ENCODE results near the gene SH3D19. TPM values are rescaled to one million over a fixed set of nuclear protein-coding genes. Genes with fewer than 3 reads are reported as not detected.

The SH3D19 gene
- polyA plus RNA-seq, 2 donors = 19.1 to 22.8 TPM

DNA sequence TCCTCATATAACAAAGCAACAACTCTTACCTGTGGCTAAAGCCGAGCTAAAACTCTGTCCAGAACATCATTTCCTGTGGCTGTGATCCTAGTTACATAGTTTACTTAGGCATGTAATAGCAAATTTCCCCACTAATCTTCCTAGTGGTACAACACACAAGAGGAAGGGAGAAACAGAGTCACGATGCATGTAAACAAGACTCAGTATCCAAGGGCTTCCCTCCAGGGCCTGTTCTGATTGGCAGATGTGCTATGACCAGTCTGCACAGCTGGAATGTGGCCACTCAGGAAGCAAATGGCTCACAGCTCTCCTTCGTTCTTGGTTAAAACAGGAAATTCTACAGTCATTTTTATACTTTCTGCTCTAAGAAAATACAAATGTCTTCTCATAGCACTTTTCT is 97.7 kb downstream of the SH3D19 start:
- Histone ChIP-seq H3K27ac (ENCODE audit: low read depth in 2 of 2, low read length in 1 of 2) (peak overlapping the region in 1 of 2 donors; percentile 73), H3K4me3 (ENCODE audit: low read depth in 1 of 2, low read length in 2 of 2) (peak overlapping the region in 1 of 2 donors; percentile 46), H3K9me3 (ENCODE audit: control insufficient read depth in 2 of 2, insufficient read depth in 1 of 2, low read depth in 1 of 2, low read length in 1 of 2) (no peaks in the 10 kb centered on the region), H3K27me3 (ENCODE audit: control insufficient read depth in 1 of 2, insufficient read depth in 2 of 2, low read length in 2 of 2) (peaks cover 0 to 2% of the 10 kb centered on the region in 2 donors), H3K36me3 (ENCODE audit: control insufficient read depth in 2 of 2, insufficient read depth in 2 of 2, low read length in 1 of 2) (no peaks in the 10 kb centered on the region), H3K4me1 (ENCODE audit: control insufficient read depth in 2 of 2, insufficient read depth in 2 of 2, low read length in 1 of 2) (no peaks in the 10 kb centered on the region)
- WGBS, 2 donors = 8 to 21% methylated on average over 3 of the region's 3 CpGs

DNA sequence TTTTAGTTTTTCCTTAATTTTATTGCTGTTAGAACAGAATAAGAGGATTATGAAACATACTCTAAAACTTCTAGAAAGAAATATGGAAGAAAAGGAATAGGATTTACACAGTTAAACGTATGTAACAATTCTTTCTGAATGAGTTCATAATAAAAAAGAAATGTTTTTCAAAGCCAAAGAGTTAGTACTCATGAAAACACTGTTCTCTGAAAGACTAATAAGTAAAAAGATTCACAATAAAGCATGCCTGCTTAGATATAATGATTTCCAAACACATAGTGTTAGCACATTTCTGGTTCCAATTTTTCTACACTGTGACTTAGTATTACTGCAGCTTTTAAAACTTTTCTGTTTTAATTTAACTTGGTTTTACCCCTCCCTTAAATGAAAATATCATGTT is 98.2 kb downstream of the SH3D19 start:
- no peaks in the 10 kb centered on the region for H3K36me3 ChIP-seq (ENCODE audit: control insufficient read depth in 2 of 2, insufficient read depth in 2 of 2, low read length in 1 of 2)
- H3K4me3 ChIP-seq (ENCODE audit: low read depth in 1 of 2, low read length in 2 of 2) = peak overlapping the region in 1 of 2 donors; percentile 46
- peaks cover 0 to 2% of the 10 kb centered on the region in 2 donors for H3K27me3 ChIP-seq (ENCODE audit: control insufficient read depth in 1 of 2, insufficient read depth in 2 of 2, low read length in 2 of 2)
- H3K4me1 ChIP-seq (ENCODE audit: control insufficient read depth in 2 of 2, insufficient read depth in 2 of 2, low read length in 1 of 2) = no peaks in the 10 kb centered on the region
- WGBS, 2 donors = 35 to 46% methylated on average over 1 of the region's 1 CpG
- H3K9me3 ChIP-seq (ENCODE audit: control insufficient read depth in 2 of 2, insufficient read depth in 1 of 2, low read depth in 1 of 2, low read length in 1 of 2) = no peaks in the 10 kb centered on the region
- H3K27ac ChIP-seq (ENCODE audit: low read depth in 2 of 2, low read length in 1 of 2) = no peak overlapping the region

DNA sequence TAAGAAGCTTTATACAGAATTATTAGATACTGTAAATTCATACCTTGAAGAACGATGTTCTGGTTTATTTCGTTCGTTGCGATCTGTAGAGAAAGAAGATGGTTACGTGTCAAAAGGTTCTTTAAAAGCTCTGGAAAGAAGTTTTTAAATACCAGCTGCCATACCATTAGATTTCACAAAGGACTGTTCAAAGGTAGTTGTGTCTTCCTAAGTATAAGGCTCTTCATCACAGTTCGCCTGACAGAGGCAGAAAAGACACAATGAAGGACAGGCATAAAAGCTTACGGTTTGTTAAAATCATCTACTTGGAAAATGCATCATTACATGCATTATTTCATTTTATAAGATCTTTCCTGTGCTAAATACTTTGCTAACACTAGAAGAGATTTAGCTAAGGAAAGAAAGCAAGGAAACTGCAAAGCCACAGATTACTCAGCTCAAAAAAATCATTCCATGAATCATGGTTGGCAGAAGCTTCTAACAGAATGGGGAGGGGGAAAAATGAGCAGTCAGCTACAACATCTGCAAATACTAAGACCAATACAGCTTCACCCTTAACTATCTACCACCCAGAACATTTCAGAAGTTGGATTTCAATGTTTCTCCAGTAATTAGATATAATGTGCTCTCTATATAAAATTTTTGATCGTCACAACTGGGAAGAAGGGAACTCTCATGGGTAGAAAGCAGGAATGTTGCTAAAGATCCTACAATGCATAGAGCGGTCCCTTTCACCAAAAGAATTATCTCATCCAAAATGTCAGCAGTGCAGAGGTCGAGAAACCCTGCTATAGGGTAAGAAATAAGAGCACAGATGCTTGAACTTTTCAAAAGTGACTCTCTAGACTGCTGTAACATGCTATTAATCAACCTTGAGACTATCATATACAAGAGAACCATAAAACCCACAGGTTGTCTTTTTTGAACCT is 99.1 kb downstream of the SH3D19 start:
- H3K27ac ChIP-seq (ENCODE audit: low read depth in 2 of 2, low read length in 1 of 2) = peak overlapping the region in 1 of 2 donors; percentile 59
- peaks cover 0 to 2% of the 10 kb centered on the region in 2 donors for H3K27me3 ChIP-seq (ENCODE audit: control insufficient read depth in 1 of 2, insufficient read depth in 2 of 2, low read length in 2 of 2)
- 43 to 49% methylated on average over 10 of the region's 10 CpGs for WGBS, 2 donors
- peak overlapping the region in 1 of 2 donors; percentile 39 for H3K4me3 ChIP-seq (ENCODE audit: low read depth in 1 of 2, low read length in 2 of 2)
- no peaks in the 10 kb centered on the region for H3K9me3 ChIP-seq (ENCODE audit: control insufficient read depth in 2 of 2, insufficient read depth in 1 of 2, low read depth in 1 of 2, low read length in 1 of 2)
- no peaks in the 10 kb centered on the region for H3K36me3 ChIP-seq (ENCODE audit: control insufficient read depth in 2 of 2, insufficient read depth in 2 of 2, low read length in 1 of 2)
- no peaks in the 10 kb centered on the region for H3K4me1 ChIP-seq (ENCODE audit: control insufficient read depth in 2 of 2, insufficient read depth in 2 of 2, low read length in 1 of 2)

DNA sequence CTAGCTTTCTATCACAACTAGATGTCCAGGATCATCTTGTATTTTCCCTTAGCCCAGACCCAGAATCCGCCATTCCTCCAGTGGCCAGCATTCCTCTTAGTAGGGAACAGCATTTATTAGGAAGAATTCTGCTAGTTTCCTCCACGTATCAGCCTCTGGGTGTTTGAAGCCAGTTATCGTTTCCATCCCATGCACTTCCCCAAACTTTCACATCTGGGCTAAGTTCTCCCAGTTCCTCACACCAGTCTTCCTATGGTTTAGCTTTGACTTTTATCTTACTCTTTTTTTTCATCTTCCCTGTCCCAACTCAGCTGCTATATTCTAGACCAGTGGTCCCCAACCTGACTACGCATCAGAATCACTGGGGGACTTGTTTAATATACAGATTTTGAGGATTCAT is 101.9 kb downstream of the SH3D19 start:
- WGBS, 2 donors = 65 to 69% methylated on average over 4 of the region's 4 CpGs
- Histone ChIP-seq H3K9me3 (ENCODE audit: control insufficient read depth in 2 of 2, insufficient read depth in 1 of 2, low read depth in 1 of 2, low read length in 1 of 2) (no peaks in the 10 kb centered on the region), H3K36me3 (ENCODE audit: control insufficient read depth in 2 of 2, insufficient read depth in 2 of 2, low read length in 1 of 2) (no peaks in the 10 kb centered on the region), H3K4me3 (ENCODE audit: low read depth in 1 of 2, low read length in 2 of 2) (no peak overlapping the region), H3K27ac (ENCODE audit: low read depth in 2 of 2, low read length in 1 of 2) (no peak overlapping the region), H3K27me3 (ENCODE audit: control insufficient read depth in 1 of 2, insufficient read depth in 2 of 2, low read length in 2 of 2) (peaks cover 0 to 2% of the 10 kb centered on the region in 2 donors), H3K4me1 (ENCODE audit: control insufficient read depth in 2 of 2, insufficient read depth in 2 of 2, low read length in 1 of 2) (no peaks in the 10 kb centered on the region)

DNA sequence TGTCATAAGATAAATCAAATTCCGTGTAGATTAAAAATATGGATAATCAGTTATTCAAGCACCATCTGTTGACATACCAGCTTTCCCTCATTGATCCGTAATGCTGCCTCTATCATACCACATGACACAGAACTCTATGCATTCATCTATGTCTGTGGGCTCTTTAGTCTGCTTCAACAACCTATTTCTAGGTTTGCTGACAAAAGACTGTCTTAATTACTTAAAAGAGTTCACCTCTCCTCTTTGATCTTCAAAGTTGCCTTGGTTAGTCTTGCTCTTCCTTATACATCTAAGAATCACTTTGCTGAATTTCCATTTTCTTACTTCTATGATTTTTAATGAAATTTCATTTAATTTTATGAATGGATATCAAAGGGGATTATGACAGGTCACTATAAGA is 105.5 kb downstream of the SH3D19 start:
- no peaks in the 10 kb centered on the region for H3K36me3 ChIP-seq (ENCODE audit: control insufficient read depth in 2 of 2, insufficient read depth in 2 of 2, low read length in 1 of 2)
- H3K27me3 ChIP-seq (ENCODE audit: control insufficient read depth in 1 of 2, insufficient read depth in 2 of 2, low read length in 2 of 2) = no peaks in the 10 kb centered on the region
- peaks cover 0 to 3% of the 10 kb centered on the region in 2 donors for H3K4me1 ChIP-seq (ENCODE audit: control insufficient read depth in 2 of 2, insufficient read depth in 2 of 2, low read length in 1 of 2)
- no peaks in the 10 kb centered on the region for H3K9me3 ChIP-seq (ENCODE audit: control insufficient read depth in 2 of 2, insufficient read depth in 1 of 2, low read depth in 1 of 2, low read length in 1 of 2)
- WGBS, 2 donors = 81 to 86% methylated on average over 2 of the region's 2 CpGs
- no peak overlapping the region for H3K4me3 ChIP-seq (ENCODE audit: low read depth in 1 of 2, low read length in 2 of 2)
- no peak overlapping the region for H3K27ac ChIP-seq (ENCODE audit: low read depth in 2 of 2, low read length in 1 of 2)

DNA sequence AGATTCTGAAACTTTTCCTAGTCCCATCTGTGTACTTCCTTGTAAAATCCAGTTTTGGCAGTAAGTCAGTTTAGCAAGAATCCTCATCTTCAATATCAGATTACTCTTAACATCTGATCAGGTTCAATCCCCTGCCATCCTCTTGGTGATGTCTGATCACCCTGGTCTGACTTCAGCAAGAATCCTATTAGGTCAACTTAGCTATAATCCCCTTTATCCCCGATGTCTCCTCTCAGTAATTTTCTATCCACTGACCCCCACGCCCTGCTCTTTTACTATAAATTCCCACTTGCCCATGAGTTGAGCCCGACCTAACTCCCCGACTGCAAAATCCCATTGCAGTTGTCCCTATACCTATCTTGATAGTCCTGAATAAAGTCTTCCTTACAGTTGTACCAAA is 106.3 kb downstream of the SH3D19 start:
- 90 to 95% methylated on average over 4 of the region's 4 CpGs for WGBS, 2 donors
- Histone ChIP-seq H3K36me3 (ENCODE audit: control insufficient read depth in 2 of 2, insufficient read depth in 2 of 2, low read length in 1 of 2) (no peaks in the 10 kb centered on the region), H3K27me3 (ENCODE audit: control insufficient read depth in 1 of 2, insufficient read depth in 2 of 2, low read length in 2 of 2) (no peaks in the 10 kb centered on the region), H3K4me3 (ENCODE audit: low read depth in 1 of 2, low read length in 2 of 2) (no peak overlapping the region), H3K4me1 (ENCODE audit: control insufficient read depth in 2 of 2, insufficient read depth in 2 of 2, low read length in 1 of 2) (peaks cover 0 to 3% of the 10 kb centered on the region in 2 donors), H3K9me3 (ENCODE audit: control insufficient read depth in 2 of 2, insufficient read depth in 1 of 2, low read depth in 1 of 2, low read length in 1 of 2) (no peaks in the 10 kb centered on the region), H3K27ac (ENCODE audit: low read depth in 2 of 2, low read length in 1 of 2) (no peak overlapping the region)

DNA sequence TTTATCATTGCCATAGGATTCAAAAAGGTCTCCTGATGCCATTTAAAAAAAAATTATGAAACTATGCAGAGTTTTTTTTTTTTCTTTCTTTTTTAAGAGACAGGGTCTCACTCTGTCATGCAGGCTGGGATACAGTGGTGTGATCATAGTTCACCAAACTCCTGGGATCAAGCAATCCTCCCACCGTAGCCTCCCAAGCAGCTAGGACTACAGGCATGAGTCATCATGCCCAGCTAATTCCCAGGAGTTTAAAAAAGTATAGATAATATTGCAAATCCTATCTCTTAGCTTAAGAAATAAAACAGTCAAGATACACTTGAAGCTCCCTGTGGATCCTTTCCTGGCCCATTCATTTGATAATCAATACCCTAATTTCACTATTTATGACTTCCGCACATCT is 107.1 kb downstream of the SH3D19 start:
- H3K36me3 ChIP-seq (ENCODE audit: control insufficient read depth in 2 of 2, insufficient read depth in 2 of 2, low read length in 1 of 2) = no peaks in the 10 kb centered on the region
- H3K27ac ChIP-seq (ENCODE audit: low read depth in 2 of 2, low read length in 1 of 2) = no peak overlapping the region
- peaks cover 0 to 3% of the 10 kb centered on the region in 2 donors for H3K4me1 ChIP-seq (ENCODE audit: control insufficient read depth in 2 of 2, insufficient read depth in 2 of 2, low read length in 1 of 2)
- WGBS, 2 donors = 70 to 71% methylated on average over 2 of the region's 2 CpGs
- no peaks in the 10 kb centered on the region for H3K27me3 ChIP-seq (ENCODE audit: control insufficient read depth in 1 of 2, insufficient read depth in 2 of 2, low read length in 2 of 2)
- H3K9me3 ChIP-seq (ENCODE audit: control insufficient read depth in 2 of 2, insufficient read depth in 1 of 2, low read depth in 1 of 2, low read length in 1 of 2) = no peaks in the 10 kb centered on the region
- no peak overlapping the region for H3K4me3 ChIP-seq (ENCODE audit: low read depth in 1 of 2, low read length in 2 of 2)

DNA sequence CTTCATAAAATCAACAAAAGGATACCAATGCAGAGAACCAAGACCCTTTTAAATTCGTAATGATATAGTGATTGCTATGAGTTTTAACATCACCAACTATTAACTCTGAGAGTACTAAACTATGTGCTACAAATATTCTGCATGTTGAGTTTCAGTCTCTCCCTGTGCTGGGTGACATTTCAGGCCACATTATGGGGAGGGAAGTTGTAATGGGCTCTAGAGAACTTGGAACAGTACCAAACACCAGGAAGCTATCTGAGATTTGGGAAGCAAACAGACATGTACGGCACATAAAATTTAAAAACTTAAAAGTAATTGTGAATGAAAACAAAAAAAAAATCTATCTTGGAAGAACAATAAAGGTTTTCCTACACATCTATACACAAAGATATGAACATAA is 108.1 kb downstream of the SH3D19 start:
- Histone ChIP-seq H3K36me3 (ENCODE audit: control insufficient read depth in 2 of 2, insufficient read depth in 2 of 2, low read length in 1 of 2) (no peaks in the 10 kb centered on the region), H3K4me3 (ENCODE audit: low read depth in 1 of 2, low read length in 2 of 2) (no peak overlapping the region), H3K27ac (ENCODE audit: low read depth in 2 of 2, low read length in 1 of 2) (no peak overlapping the region), H3K4me1 (ENCODE audit: control insufficient read depth in 2 of 2, insufficient read depth in 2 of 2, low read length in 1 of 2) (peaks cover 0 to 3% of the 10 kb centered on the region in 2 donors), H3K27me3 (ENCODE audit: control insufficient read depth in 1 of 2, insufficient read depth in 2 of 2, low read length in 2 of 2) (no peaks in the 10 kb centered on the region), H3K9me3 (ENCODE audit: control insufficient read depth in 2 of 2, insufficient read depth in 1 of 2, low read depth in 1 of 2, low read length in 1 of 2) (no peaks in the 10 kb centered on the region)
- 53 to 57% methylated on average over 2 of the region's 2 CpGs for WGBS, 2 donors

DNA sequence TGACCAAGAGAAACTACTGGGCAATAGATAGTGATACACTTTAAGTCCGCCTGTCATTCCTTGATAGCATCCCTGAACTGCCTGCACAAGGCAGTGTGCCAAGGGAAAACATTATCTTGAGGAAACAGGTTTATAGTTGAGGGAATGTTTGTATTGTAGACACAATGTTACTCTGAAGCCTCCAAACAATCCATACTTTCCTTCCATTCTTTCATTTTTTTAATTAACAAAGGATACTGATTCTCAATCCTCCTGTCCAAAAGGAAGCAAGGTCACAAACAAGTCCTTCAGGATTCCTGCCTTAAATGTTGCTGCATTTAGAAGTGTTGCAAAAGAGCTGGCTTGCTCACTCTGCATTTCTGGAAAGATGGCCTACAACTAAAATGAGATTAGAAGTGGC is 110.1 kb downstream of the SH3D19 start:
- peaks cover 0 to 3% of the 10 kb centered on the region in 2 donors for H3K4me1 ChIP-seq (ENCODE audit: control insufficient read depth in 2 of 2, insufficient read depth in 2 of 2, low read length in 1 of 2)
- H3K36me3 ChIP-seq (ENCODE audit: control insufficient read depth in 2 of 2, insufficient read depth in 2 of 2, low read length in 1 of 2) = no peaks in the 10 kb centered on the region
- 87 to 89% methylated on average over 1 of the region's 1 CpG for WGBS, 2 donors
- H3K4me3 ChIP-seq (ENCODE audit: low read depth in 1 of 2, low read length in 2 of 2) = no peak overlapping the region
- H3K9me3 ChIP-seq (ENCODE audit: control insufficient read depth in 2 of 2, insufficient read depth in 1 of 2, low read depth in 1 of 2, low read length in 1 of 2) = no peaks in the 10 kb centered on the region
- no peaks in the 10 kb centered on the region for H3K27me3 ChIP-seq (ENCODE audit: control insufficient read depth in 1 of 2, insufficient read depth in 2 of 2, low read length in 2 of 2)
- H3K27ac ChIP-seq (ENCODE audit: low read depth in 2 of 2, low read length in 1 of 2) = no peak overlapping the region

DNA sequence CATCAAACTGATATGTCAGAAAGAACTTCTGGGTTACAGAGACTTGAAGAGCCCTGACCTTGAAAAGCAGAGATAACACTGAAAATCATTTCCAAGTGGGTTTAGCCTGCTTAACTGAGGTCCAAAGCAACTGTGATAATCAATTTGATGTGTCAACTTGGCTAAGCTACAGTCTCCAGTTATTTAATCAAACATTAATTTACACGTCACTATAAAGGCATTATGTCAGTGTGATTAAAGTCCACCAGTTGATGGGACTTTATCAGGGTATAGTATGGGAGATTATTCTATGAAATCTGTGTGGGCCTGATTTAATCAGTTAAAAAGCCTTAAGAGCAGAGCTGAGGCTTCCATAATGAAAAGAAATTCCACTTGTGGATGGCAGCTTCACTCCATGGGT is 117.5 kb downstream of the SH3D19 start:
- no peaks in the 10 kb centered on the region for H3K36me3 ChIP-seq (ENCODE audit: control insufficient read depth in 2 of 2, insufficient read depth in 2 of 2, low read length in 1 of 2)
- no peaks in the 10 kb centered on the region for H3K27me3 ChIP-seq (ENCODE audit: control insufficient read depth in 1 of 2, insufficient read depth in 2 of 2, low read length in 2 of 2)
- WGBS, 2 donors = 68 to 90% methylated on average over 1 of the region's 1 CpG
- H3K9me3 ChIP-seq (ENCODE audit: control insufficient read depth in 2 of 2, insufficient read depth in 1 of 2, low read depth in 1 of 2, low read length in 1 of 2) = no peaks in the 10 kb centered on the region
- H3K4me1 ChIP-seq (ENCODE audit: control insufficient read depth in 2 of 2, insufficient read depth in 2 of 2, low read length in 1 of 2) = no peaks in the 10 kb centered on the region
- H3K4me3 ChIP-seq (ENCODE audit: low read depth in 1 of 2, low read length in 2 of 2) = no peak overlapping the region
- H3K27ac ChIP-seq (ENCODE audit: low read depth in 2 of 2, low read length in 1 of 2) = no peak overlapping the region
